Epidermal melanocyte (primary cell): ENCODE data around the gene RPS26.
A peak's percentile ranks its signal among the peaks of the same experiment; 100 is the strongest.
"Not testable (repeated sequence)": the region's sequence is repeated elsewhere in the genome, so short reads cannot be mapped to it uniquely, and the experiment has no call there.

Experiments
- DNase-seq: peaks from one replicate; pipeline ENCODE4 v3.0.0; 2011; ENCODE audit warnings: low spot score; ENCODE audit not compliant: insufficient read length

Gene RPS26

DNA sequence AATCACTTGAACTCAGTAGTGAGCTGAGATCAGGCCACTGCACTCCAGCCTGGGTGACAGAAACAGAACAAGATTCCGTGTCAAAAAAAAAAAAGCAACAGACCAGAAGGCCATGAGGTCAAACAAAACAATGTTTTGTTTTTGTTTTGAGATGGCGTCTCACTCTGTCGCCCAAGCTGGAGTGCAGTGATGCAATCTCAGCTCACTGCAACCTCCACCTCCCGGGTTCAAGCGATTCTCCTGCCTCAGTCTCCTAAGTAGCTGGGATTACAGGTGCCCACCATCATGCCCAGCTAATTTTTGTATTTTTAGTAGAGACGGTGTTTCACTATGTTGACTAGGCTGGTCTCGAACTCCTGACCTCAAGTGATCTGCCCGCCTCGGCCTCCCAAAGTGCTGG is 36.2 kb downstream of the RPS26 start:
- DNase-seq: not testable (repeated sequence)

DNA sequence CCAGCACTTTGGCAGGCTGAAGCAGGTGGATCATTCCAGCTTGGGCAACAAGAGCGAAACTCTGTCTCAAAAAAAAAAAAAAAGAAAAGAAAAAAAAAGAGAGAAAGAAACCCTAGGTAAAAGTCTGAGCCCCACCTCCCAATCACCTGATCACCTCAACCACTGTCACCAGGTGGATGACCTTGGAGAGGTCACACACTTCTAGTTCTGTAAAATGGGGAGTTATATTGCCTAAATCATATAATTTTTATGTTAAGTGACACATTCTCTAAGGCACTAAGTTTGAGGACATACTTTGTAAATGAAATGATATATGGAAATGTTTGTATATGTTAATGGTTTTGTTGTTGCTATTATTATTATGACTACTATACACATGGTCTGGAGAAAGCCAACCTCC is 36.7 kb downstream of the RPS26 start:
- DNase-seq: no peak

DNA sequence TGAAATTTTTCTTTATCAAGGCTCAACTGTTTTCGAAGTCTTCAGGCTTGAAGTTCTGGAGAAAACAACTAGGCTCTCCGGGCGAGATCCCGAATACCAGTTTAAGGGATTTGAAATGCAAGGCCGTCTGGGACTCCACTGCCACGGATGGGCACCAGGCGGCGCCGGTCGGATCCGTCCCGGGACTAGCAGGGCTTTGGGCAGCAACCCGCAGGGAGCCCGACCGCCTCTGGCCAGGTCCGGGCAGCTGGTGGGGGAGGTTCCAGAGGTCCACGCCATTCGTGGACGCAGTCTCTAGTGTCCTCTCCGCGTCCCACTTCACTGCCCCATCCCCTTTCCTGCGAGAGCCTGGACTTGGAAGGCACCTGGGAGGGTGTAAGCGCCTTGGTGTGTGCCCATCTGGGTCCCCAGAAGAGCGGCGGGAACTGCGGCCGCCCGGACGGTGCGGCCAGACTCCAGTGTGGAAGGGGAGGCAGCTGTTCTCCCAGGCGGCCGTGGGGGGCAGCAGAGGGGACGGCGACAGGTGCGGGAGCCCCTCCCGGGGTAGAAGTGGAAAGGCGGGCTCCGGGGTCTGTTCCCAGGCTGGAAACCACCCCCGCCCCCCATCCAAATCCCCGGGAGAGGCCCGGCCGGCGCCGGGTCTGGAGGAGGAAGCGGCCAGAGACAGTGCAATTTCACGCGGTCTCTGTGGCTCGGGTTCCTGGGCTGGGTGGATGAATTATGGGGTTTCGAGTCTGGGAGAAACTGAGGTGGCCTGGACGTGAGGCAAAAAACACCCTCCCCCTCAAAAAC is 37.4 kb downstream of the RPS26 start:
- DNase-seq: peak; percentile 62

DNA sequence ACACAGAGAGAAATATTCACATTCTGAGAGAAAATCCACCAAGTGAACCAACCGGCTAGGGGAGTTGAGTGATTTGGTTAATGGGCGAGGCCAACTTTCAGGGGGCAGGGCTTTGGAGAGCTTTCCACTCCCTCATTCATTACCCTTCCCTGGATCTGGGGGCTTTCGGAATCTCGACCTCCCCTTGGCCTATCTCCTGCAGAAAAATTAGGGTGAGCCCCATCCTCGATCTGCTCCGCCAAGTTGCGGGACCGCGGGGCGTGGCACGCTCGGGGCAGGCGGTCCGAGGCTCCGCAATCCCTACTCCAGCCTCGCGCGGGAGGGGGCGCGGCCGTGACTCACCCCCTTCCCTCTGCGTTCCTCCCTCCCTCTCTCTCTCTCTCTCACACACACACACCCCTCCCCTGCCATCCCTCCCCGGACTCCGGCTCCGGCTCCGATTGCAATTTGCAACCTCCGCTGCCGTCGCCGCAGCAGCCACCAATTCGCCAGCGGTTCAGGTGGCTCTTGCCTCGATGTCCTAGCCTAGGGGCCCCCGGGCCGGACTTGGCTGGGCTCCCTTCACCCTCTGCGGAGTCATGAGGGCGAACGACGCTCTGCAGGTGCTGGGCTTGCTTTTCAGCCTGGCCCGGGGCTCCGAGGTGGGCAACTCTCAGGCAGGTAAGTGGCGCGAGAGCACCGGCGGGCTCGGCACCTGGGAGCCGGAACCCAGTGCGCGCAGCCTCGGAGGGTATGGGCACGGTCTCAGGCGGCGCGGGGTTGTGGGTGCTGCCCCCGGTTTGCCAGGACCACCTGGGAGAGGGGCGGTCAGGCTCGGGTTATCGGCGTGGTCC is 38.2 kb downstream of the RPS26 start, which contains the start of gene ERBB3:
Gene ERBB3 (plus strand): TSS at position 443 of the 833 bp plus-strand sequence. CDS start 136 bp downstream, at position 579.
- DNase-seq: peak; percentile 63

DNA sequence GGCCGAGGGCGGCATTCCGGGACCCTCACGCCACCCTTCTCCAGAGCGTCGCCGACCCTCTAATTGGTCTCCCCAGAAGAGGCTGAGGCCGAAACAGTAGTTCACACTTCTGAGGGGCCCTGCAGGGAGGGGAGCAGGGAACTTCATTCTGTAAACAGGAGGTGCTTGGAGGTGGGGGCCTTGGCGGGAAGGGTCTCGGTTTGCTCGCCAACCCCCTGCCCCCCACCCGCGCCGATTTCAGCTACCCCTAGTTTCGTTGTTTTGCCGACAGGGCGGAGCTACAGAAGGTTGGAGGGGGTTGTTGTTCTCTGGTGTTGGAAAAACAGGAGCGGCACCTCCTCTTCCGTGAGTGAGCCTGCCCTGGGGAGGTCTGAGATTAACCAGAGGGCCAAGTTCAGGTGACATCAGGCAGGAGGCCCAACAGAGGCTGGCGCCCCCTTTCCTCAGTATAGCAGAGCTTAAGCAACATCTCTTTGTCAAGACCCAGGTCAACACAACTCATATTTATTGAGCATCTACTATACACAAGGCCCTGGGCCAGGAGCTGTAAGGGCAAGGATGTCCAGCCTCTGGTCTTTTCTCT is 38.9 kb downstream of the RPS26 start:
- no peak for DNase-seq

DNA sequence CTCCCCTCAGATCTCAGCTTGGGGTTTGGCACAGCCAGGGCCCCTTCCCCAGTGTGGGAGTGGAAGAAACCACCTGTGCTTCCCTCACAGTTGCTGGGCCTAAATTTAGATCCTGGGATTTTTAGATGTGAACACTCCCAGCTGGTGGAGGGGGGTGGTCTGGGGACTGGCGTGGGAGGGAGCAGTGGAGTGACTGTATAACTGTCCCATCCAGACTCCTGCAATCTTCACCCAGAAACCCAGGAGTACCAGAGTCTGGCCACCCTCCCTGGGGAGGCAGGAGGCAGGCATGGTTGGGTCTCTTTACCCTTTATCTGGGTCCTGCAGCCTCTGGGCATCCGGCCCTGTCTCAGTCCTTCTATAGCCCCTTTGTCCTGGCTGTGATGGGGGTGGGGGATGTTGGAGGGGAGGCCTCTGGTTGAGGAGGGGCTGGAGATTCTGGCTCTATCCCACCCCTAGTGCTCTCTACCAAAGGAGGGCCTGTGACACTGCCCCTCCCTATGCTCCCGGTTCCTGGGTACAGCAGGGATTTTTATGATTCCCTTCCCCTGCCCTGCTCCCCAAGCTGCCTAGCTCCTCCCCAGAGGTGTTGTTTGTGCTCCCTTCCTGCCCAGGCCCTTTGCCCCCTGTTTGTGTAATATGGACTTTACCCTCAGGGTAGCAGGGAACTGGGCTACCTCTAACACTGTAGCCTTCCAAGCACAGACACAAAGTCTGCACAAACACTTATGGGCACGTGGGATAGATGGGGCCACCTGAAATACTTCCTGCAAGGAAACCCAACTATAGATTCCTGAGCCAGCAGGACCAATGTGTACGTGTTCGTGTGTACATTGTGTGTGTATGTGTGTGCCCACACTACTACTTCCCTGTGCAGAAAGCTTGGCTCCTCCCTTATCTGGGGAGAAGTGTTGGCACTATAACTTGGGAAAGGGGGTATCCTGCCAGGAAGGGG is 40.0 kb downstream of the RPS26 start:
- peak; percentile 63 for DNase-seq

DNA sequence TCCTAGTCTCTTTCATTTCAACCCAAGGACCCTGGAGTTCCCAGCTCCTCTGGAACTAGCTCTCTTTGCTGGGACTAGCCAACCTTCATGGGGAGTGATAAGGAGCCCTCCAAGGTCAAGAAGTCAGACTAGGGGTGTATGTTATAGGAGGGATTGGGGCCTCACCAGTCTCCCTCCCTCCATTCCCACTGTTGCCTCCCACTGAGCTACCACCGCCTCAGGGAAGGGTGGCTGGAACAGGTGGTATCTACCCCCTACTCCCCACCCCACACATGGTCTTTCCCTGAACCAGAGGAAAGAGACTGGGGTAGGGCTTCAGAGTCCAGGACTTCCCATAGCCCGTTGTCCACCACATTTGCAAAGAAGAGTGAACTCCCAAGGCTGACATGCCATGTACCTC is 40.7 kb downstream of the RPS26 start:
- DNase-seq: no peak

DNA sequence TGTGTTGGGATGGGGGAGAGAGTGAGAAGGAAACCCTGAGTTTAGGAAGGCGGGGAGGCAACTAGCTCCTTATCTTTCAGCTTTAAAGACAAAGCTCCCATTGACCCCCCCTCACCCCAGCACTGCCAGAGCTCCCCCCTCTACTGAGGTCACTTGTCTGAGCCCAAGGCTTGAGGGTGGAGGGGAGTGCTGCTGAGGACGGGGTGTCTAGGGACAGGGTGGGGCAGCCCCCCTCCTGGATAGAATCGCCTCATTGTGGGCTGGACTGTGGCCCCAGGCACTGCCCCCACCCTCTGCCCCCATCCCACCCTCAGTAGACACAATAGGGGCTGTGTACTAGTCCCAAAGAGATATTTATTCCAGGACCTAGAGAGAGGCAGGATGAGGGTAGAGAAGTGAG is 41.2 kb downstream of the RPS26 start:
- peak; percentile 72 for DNase-seq

DNA sequence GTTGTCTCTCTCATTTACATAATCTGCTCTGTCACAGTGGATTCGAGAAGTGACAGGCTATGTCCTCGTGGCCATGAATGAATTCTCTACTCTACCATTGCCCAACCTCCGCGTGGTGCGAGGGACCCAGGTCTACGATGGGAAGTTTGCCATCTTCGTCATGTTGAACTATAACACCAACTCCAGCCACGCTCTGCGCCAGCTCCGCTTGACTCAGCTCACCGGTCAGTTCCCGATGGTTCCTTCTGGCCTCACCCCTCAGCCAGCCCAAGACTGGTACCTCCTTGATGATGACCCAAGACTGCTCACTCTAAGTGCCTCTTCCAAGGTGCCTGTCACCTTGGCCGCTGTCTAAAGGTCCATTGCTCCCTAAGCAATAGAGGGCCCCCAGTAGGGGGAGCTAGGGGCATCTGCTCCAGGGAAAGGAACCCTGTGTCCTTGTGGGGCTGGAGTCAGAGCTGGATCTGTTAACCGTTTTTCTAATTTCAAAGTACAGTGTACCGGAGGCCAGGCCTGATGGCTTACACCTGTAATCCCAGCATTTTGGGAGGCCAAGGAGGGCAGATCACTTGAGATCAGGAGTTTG is 43.3 kb downstream of the RPS26 start:
- DNase-seq: no peak

DNA sequence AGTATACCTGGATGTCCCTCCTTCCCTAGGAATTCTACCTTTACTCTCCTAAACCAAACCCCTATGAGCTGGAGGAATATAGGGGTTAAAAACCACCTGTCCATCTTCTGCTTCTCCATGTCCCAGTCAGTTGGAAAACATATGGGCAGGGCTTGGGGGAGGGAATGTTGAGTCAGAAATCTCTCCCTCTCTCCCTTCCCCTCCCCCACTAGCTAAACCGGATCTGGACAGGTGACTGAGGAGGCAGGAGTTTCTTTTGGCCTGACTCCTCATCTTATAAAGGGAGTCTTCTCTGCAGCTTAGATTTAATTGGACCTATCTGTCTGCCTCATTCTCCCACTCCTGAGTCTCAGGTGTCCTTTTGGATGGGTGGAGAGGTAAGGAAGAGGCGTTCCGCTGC is 44.4 kb downstream of the RPS26 start:
- DNase-seq: no peak

DNA sequence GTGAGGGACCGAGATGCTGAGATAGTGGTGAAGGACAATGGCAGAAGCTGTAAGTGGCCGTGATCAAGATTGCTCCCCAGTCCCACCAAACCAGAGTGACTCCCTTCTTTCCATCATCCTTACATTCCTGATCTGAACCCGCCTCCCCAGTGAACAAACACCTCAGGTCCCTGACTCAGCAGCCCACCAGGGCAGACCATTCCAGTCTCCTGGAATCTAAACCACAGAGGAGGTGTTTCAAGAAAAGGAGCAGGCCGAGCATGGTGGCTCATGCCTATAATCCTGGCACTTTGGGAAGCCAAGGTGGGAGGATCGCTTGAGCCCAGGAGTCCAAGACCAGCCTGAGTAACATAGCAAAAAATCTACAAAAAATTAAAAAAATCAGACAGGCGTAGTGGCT is 44.9 kb downstream of the RPS26 start:
- DNase-seq: no peak

DNA sequence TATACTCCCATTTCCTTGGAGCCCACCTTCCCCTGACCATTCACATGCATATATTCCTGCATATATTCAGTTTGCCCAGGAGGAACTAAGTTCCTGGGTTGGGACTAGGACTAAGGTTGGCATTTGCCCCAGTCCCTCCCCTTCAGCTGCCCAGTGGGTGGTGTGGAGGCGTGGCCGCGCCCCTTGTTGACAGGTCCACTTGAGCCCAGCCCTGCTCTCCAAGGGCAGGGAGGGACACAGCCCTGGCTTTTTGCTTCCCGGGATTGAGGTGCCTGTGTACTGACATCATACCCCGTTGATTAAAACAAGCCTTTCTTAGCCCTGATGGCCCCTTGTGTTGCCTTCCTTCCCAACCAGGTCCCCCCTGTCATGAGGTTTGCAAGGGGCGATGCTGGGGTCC is 45.5 kb downstream of the RPS26 start:
- DNase-seq: no peak
